ENCODE data around the gene SERPINA4. TPM values are rescaled to one million over a fixed set of nuclear protein-coding genes. Genes with fewer than 3 reads are reported as not detected.

The SERPINA4 gene
- total and polyA plus RNA-seq, 2 of the 13 experiments (the other 11 are each of a cell fraction or from before 2014, with no cell fraction given) = 39.1 to 57.8 TPM

GRCh38 chr14:94612580-94613554 lies 51.6 kb downstream of the SERPINA4 start (continued):
- TF ChIP-seq AKNA (CRISPR knock-in tag; IDR thresholded peaks at IDR 0.05; ENCODE audit: borderline replicate concordance) = no peak
- TF ChIP-seq ZNF724P (CRISPR knock-in tag; IDR thresholded peaks at IDR 0.05; ENCODE audit: borderline replicate concordance) = no peak
- TF ChIP-seq JUN (CRISPR knock-in tag; IDR thresholded peaks at IDR 0.05) = no peak
- no peak for TF ChIP-seq NFYB (CRISPR knock-in tag; IDR thresholded peaks at IDR 0.05)
- no peak for TF ChIP-seq FOSL1 (CRISPR knock-in tag; IDR thresholded peaks at IDR 0.05; ENCODE audit: borderline replicate concordance)
- no peak for TF ChIP-seq ZNF552 (CRISPR knock-in tag; IDR thresholded peaks at IDR 0.05; ENCODE audit: borderline replicate concordance)
- 0 out of 2 replicates have a peak, but pooled peaks have one; percentile 36 for TF ChIP-seq ZNF431 (CRISPR knock-in tag; IDR thresholded peaks at IDR 0.05; ENCODE audit: borderline replicate concordance, low read depth)
- no peak for TF ChIP-seq KLF15 (CRISPR knock-in tag; IDR thresholded peaks at IDR 0.05; ENCODE audit: borderline replicate concordance)
- no peak for TF ChIP-seq MAX (IDR thresholded peaks at IDR 0.05)
- peak; percentile 72 for TF ChIP-seq CEBPG (CRISPR knock-in tag; IDR thresholded peaks at IDR 0.05)
- 0 out of 2 replicates have a peak, but pooled peaks have one; percentile 18 for TF ChIP-seq ZNF616 (CRISPR knock-in tag; IDR thresholded peaks at IDR 0.05; ENCODE audit: low read depth)
- 0 out of 2 replicates have a peak, but pooled peaks have one; percentile 26 for TF ChIP-seq FIP1L1 (IDR thresholded peaks at IDR 0.05; ENCODE audit: borderline replicate concordance, insufficient read depth, low read depth, low read length)
- no peak for TF ChIP-seq ZNF230 (CRISPR knock-in tag; IDR thresholded peaks at IDR 0.05)
- no peak for TF ChIP-seq ZNF607 (CRISPR knock-in tag; IDR thresholded peaks at IDR 0.05; ENCODE audit: borderline replicate concordance)
- TF ChIP-seq ZNF569 (CRISPR knock-in tag; IDR thresholded peaks at IDR 0.05; ENCODE audit: borderline replicate concordance) = no peak
- TF ChIP-seq ZNF773 (CRISPR knock-in tag; IDR thresholded peaks at IDR 0.05; ENCODE audit: borderline replicate concordance) = no peak
- TF ChIP-seq ZBTB34 (CRISPR knock-in tag; IDR thresholded peaks at IDR 0.05) = 0 out of 2 replicates have a peak, but pooled peaks have one; percentile 8
- TF ChIP-seq GTF3A (CRISPR knock-in tag; conservative IDR thresholded peaks at IDR 0.05) = no peak
- TF ChIP-seq ZC3H4 (CRISPR knock-in tag; IDR thresholded peaks at IDR 0.05; ENCODE audit: borderline replicate concordance) = peak; percentile 68; the same call in 1 of the 2 replicates
- TF ChIP-seq NONO (IDR thresholded peaks at IDR 0.05) = no peak
- 0 out of 2 replicates have a peak, but pooled peaks have one; percentile 23 for TF ChIP-seq NONO (CRISPR knock-in tag; conservative IDR thresholded peaks at IDR 0.05)
- no peak for TF ChIP-seq NR2C2 (CRISPR knock-in tag; IDR thresholded peaks at IDR 0.05; ENCODE audit: borderline replicate concordance)
- TF ChIP-seq POLR2A (IDR thresholded peaks at IDR 0.05; ENCODE audit: insufficient read depth in 1 of 2, low read depth in 2 of 2, low read length in 2 of 2) = no peak

Measured in HepG2 (cell line).